Neural cell (in vitro differentiated cells): ENCODE results near the gene ITGA2B.

ENCODE experiments used
- EP300 ChIP-seq: fragments of 450-650 bp; conservative IDR thresholded peaks from 2 replicates; pipeline ENCODE4 v1.6.1; 2014; ENCODE audit warnings: antibody characterized with exemption, mild to moderate bottlenecking, moderate library complexity; ENCODE audit not compliant: poor library complexity, severe bottlenecking
- EZH2 ChIP-seq: fragments of 200-600, 300-800 bp; shearing (Covaris generic), sonication (generic); IDR thresholded peaks from 2 replicates; pipeline ENCODE4 v1.6.1; 2014; ENCODE audit warnings: antibody characterized with exemption, low read length, borderline replicate concordance, mild to moderate bottlenecking; ENCODE audit not compliant: insufficient read depth, poor library complexity, severe bottlenecking
- POLR2AphosphoS5 ChIP-seq: IDR thresholded peaks from 2 replicates; pipeline ENCODE4 v1.6.1; 2012
- SMC3 ChIP-seq: fragments of 450-650 bp; conservative IDR thresholded peaks from 2 replicates; pipeline ENCODE4 v1.6.1; 2014; ENCODE audit warnings: antibody characterized with exemption, mild to moderate bottlenecking, moderate library complexity; ENCODE audit not compliant: poor library complexity
- TAF1 ChIP-seq: IDR thresholded peaks from 2 replicates; pipeline ENCODE4 v1.6.1; 2012; ENCODE audit warnings: low read depth
- TF ChIP-seq, protein P1 (sequence below): fragments of 450-650 bp; IDR thresholded peaks from 2 replicates; pipeline ENCODE4 v1.5.1; 2014; ENCODE audit warnings: antibody characterized with exemption, mild to moderate bottlenecking, moderate library complexity; ENCODE audit not compliant: poor library complexity, severe bottlenecking

DNA sequence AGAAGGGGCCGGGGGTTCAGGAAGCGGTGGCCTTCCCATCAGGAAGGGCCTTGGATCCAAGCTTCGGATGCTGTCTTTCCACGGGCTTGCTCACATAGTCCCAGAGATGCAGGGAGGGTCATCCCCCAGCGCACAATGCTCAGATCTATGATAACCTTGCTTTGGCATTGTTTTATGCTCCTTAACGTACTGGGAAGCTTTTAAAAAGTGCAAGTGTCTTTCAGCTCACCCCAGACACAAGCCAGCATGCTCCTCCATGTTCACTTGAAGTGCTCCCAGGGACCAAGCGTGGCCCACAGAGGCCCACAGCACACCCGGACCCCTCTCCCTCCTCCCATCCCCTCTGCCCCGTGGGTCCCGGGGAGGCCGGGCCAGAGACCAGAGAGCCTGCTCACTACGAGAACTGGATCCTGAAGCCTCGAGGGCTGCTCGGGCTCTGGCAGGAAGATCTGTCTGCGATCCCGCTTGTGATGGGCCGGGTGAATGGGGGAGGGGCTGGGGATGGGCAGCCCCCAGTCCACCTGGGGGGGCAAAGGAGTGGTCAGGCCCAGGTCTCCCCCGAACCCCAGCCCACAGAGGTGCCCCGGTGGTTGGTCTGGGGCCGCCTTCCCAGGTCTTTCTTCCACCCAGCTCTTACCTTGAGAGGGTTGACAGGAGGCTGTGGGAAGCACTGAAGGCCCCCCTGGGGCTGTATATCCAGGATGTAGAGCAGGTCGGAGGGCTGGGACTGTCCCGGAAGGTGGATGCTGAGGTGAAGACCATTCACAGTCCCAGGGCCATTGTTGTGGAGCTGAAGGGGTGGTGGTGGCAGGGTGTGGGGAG, 14.0 kb downstream of the ITGA2B start:
- no peak for TF ChIP-seq SMC3
- no peak for TF ChIP-seq EZH2
- TF ChIP-seq TAF1: no peak
- TF ChIP-seq, protein P1, sequence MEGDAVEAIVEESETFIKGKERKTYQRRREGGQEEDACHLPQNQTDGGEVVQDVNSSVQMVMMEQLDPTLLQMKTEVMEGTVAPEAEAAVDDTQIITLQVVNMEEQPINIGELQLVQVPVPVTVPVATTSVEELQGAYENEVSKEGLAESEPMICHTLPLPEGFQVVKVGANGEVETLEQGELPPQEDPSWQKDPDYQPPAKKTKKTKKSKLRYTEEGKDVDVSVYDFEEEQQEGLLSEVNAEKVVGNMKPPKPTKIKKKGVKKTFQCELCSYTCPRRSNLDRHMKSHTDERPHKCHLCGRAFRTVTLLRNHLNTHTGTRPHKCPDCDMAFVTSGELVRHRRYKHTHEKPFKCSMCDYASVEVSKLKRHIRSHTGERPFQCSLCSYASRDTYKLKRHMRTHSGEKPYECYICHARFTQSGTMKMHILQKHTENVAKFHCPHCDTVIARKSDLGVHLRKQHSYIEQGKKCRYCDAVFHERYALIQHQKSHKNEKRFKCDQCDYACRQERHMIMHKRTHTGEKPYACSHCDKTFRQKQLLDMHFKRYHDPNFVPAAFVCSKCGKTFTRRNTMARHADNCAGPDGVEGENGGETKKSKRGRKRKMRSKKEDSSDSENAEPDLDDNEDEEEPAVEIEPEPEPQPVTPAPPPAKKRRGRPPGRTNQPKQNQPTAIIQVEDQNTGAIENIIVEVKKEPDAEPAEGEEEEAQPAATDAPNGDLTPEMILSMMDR: no peak
- TF ChIP-seq POLR2AphosphoS5: no peak
- TF ChIP-seq EP300: no peak
